Motor neuron (in vitro differentiated cells): ENCODE data around the gene MRGPRX4. TPM values are rescaled to one million over a fixed set of nuclear protein-coding genes. Genes with fewer than 3 reads are reported as not detected.
"Not testable (repeated sequence)": the region's sequence is repeated elsewhere in the genome, so short reads cannot be mapped to it uniquely, and the experiment has no call there.

ENCODE experiments used
- ATAC-seq, 8 experiments: fragments of 200-7000 bp; cut with Tn5 transposase; replicated peaks in 6 of 8; 2 replicates each; pipeline ENCODE4 v1.8.0; 2021; ENCODE audit warnings: mild to moderate bottlenecking in 8 of 8, moderate library complexity in 8 of 8
- H3K27ac ChIP-seq, 2 donors: fragments of 250-450 bp; sonication (Bioruptor Pico); 2 replicates each; pipeline ENCODE4 v1.9.0; 2021; ENCODE audit warnings: antibody characterized with exemption in 2 of 2, mild to moderate bottlenecking in 2 of 2, moderate library complexity in 1 of 2
- H3K4me1 ChIP-seq, 2 donors: fragments of 250-450 bp; sonication (Bioruptor Pico); replicated peaks in 1 of 2; 2 replicates each; pipeline ENCODE4 v1.6.1; 2021; ENCODE audit warnings: antibody characterized with exemption in 2 of 2, mild to moderate bottlenecking in 2 of 2, moderate library complexity in 1 of 2
- H3K4me3 ChIP-seq, 5 donors: fragments of 250-450 bp; sonication (Bioruptor Pico); 2 replicates each; pipeline ENCODE4 v1.9.0; 2021; ENCODE audit warnings: antibody characterized with exemption in 5 of 5, mild to moderate bottlenecking in 5 of 5, moderate library complexity in 4 of 5
- WGBS, 10 experiments: fragments of 450-650 bp; shearing (Covaris generic); methylation state at CpG; one replicate each; pipeline ENCODE4 v1.0.0; 2022; 5-methylcytosine and 5-hydroxymethylcytosine counted together
- in situ Hi-C, 9 experiments: fragments of 400-800 bp; cut with MboI; loops; one replicate each; pipeline ENCODE4 v1.15.0; 2021; ENCODE audit warnings: low sequenced_read_pairs in 9 of 9, low pct_unique_long_range_greater_than_20kb in 2 of 9; ENCODE audit not compliant: unreplicated experiment in 9 of 9
- total RNA-seq, 8 experiments: library from RNA; unstranded; fragments of 300-600 nt; gene quantifications; 2 replicates each; pipeline versions ENCODE4 v1.2.3 to v1.2.4, GENCODE V29; 2022

Gene MRGPRX4
- total RNA-seq, 8 experiments from 2014 or later: 0.20 TPM; not detected in 7

GRCh38 chr11:18188796-18189195 lies 16.2 kb downstream of the MRGPRX4 start:
- no peak overlapping the region for H3K27ac ChIP-seq
- no peak for ATAC-seq
- no peak overlapping the region for H3K4me3 ChIP-seq
- no peaks in the 10 kb centered on the region for H3K4me1 ChIP-seq
- in situ Hi-C loops: no loop called here
- 60 to 96% (median 91%) methylated on average over 1 to 23 of the region's 24 CpGs; no CpG with 5 or more reads in 2 of the 10 experiments for WGBS, 10 experiments

GRCh38 chr11:18189476-18190245 lies 17.0 kb downstream of the MRGPRX4 start:
- in situ Hi-C loops, H3K27ac ChIP-seq, ATAC-seq, H3K4me3 ChIP-seq, H3K4me1 ChIP-seq: not testable (repeated sequence)
- WGBS, 10 experiments: 80 to 100% (median 88%) methylated on average over 1 to 17 of the region's 34 CpGs; no CpG with 5 or more reads in 4 of the 10 experiments

GRCh38 chr11:18191376-18191775 lies 18.7 kb downstream of the MRGPRX4 start:
- Histone ChIP-seq H3K4me3 (no peak overlapping the region), H3K4me1 (no peaks in the 10 kb centered on the region), H3K27ac (no peak overlapping the region)
- no peak for ATAC-seq
- in situ Hi-C loops: no loop called here
- 80 to 100% (median 100%) methylated on average over 1 to 2 of the region's 3 CpGs; no CpG with 5 or more reads in 5 of the 10 experiments for WGBS, 10 experiments

- in situ Hi-C loops: no loop called here
- no peak for ATAC-seq
- WGBS, 10 experiments: 0 to 56% (median 20%) methylated on average over 1 to 3 of the region's 4 CpGs; no CpG with 5 or more reads in 1 of the 10 experiments
- Histone ChIP-seq H3K4me1 (no peaks in the 10 kb centered on the region), H3K27ac (no peak overlapping the region), H3K4me3 (no peak overlapping the region)
Observed at GRCh38 chr11:18193010-18193409, 20.4 kb downstream of the MRGPRX4 start.

GRCh38 chr11:18196532-18196931 lies 23.9 kb downstream of the MRGPRX4 start:
- 40 to 100% (median 59%) methylated on average over 1 to 2 of the region's 2 CpGs; no CpG with 5 or more reads in 5 of the 10 experiments for WGBS, 10 experiments
- in situ Hi-C loops: no loop called here

GRCh38 chr11:18197738-18198137 lies 25.1 kb downstream of the MRGPRX4 start:
- WGBS, 10 experiments: 0 to 69% (median 17%) methylated on average over 1 to 3 of the region's 3 CpGs; no CpG with 5 or more reads in 7 of the 10 experiments
- H3K27ac ChIP-seq, H3K4me3 ChIP-seq, ATAC-seq, in situ Hi-C loops, H3K4me1 ChIP-seq: not testable (repeated sequence)

More at GRCh38 chr11:18196532-18196931, 23.9 kb downstream of the MRGPRX4 start:
- no peak for ATAC-seq
- Histone ChIP-seq H3K4me3 (no peak overlapping the region), H3K4me1 (no peaks in the 10 kb centered on the region), H3K27ac (no peak overlapping the region)

- H3K4me1 ChIP-seq: no peaks in the 10 kb centered on the region
- no peak overlapping the region for H3K27ac ChIP-seq
- peak in 3 of 8 experiments; percentile 69 to 94 (median 91) for ATAC-seq
- H3K4me3 ChIP-seq: no peak overlapping the region
- WGBS, 10 experiments: 0 to 34% (median 14%) methylated on average over 1 to 6 of the region's 6 CpGs; no CpG with 5 or more reads in 4 of the 10 experiments
- in situ Hi-C loops: loop anchor here in 1 of 9 experiments (10.0 kb wide), 1 partner anchor 89 kb away; no protein-coding TSS in a partner anchor
Observed at GRCh38 chr11:18203723-18204122, 31.1 kb downstream of the MRGPRX4 start.

- Histone ChIP-seq H3K4me3 (no peak overlapping the region), H3K27ac (no peak overlapping the region), H3K4me1 (no peaks in the 10 kb centered on the region)
- ATAC-seq: no peak
- in situ Hi-C loops: loop anchor here in 1 of 9 experiments (10.0 kb wide), 1 partner anchor 89 kb away; no protein-coding TSS in a partner anchor
- 0 to 100% (median 60%) methylated on average over 1 of the region's 3 CpGs; no CpG with 5 or more reads in 4 of the 10 experiments for WGBS, 10 experiments
Observed at GRCh38 chr11:18204220-18204619, 31.6 kb downstream of the MRGPRX4 start.

GRCh38 chr11:18204771-18205170 lies 32.1 kb downstream of the MRGPRX4 start:
- no peak for ATAC-seq
- in situ Hi-C loops: loop anchor here in 1 of 9 experiments (10.0 kb wide), 1 partner anchor 90 kb away; no protein-coding TSS in a partner anchor
- Histone ChIP-seq H3K27ac (no peak overlapping the region), H3K4me3 (no peak overlapping the region), H3K4me1 (no peaks in the 10 kb centered on the region)

GRCh38 chr11:18209058-18209457 lies 36.4 kb downstream of the MRGPRX4 start:
- in situ Hi-C loops: loop anchor here in 1 of 9 experiments (10.0 kb wide), 1 partner anchor 94 kb away; no protein-coding TSS in a partner anchor
- Histone ChIP-seq H3K4me3 (no peak overlapping the region), H3K27ac (no peak overlapping the region), H3K4me1 (no peaks in the 10 kb centered on the region)
- ATAC-seq: no peak
- WGBS, 10 experiments: 0 to 90% (median 58%) methylated on average over 1 to 7 of the region's 33 CpGs; no CpG with 5 or more reads in 3 of the 10 experiments

- in situ Hi-C loops: no loop called here
- H3K27ac ChIP-seq: no peak overlapping the region
- no peak overlapping the region for H3K4me3 ChIP-seq
- no peak for ATAC-seq
- H3K4me1 ChIP-seq: no peaks in the 10 kb centered on the region
- 0 to 100% (median 48%) methylated on average over 1 to 2 of the region's 5 CpGs; no CpG with 5 or more reads in 6 of the 10 experiments for WGBS, 10 experiments
Observed at GRCh38 chr11:18221274-18221876, 48.7 kb downstream of the MRGPRX4 start.

- 67 to 94% (median 75%) methylated on average over 1 to 3 of the region's 3 CpGs; no CpG with 5 or more reads in 2 of the 10 experiments for WGBS, 10 experiments
- no peak for ATAC-seq
- Histone ChIP-seq H3K27ac (no peak overlapping the region), H3K4me1 (no peaks in the 10 kb centered on the region), H3K4me3 (no peak overlapping the region)
- in situ Hi-C loops: no loop called here
Observed at GRCh38 chr11:18222814-18223421, 50.3 kb downstream of the MRGPRX4 start.
